Lower lobe of right lung (tissue), 2 donors: ENCODE measurements around the gene ACTL7A. TPM values are rescaled to one million over a fixed set of nuclear protein-coding genes. Genes with fewer than 3 reads are reported as not detected.

ENCODE experiments used
- ATAC-seq, 2 donors: fragments of 200-7000 bp; cut with Tn5 transposase; one replicate each; pipeline ENCODE4 v1.9.1; 2020 to 2022; ENCODE audit warnings: mild to moderate bottlenecking in 2 of 2, moderate library complexity in 2 of 2
- DNase-seq: peaks from one replicate; pipeline ENCODE4 v3.0.0-alpha.2; 2020
- H3K27ac ChIP-seq: fragments of 200-600 bp; one replicate; pipeline ENCODE4 v1.8.0; 2022
- H3K27me3 ChIP-seq: fragments of 200-600 bp; one replicate; pipeline ENCODE4 v1.8.0; 2022; ENCODE audit warnings: low read depth
- H3K36me3 ChIP-seq: fragments of 200-600 bp; one replicate; pipeline ENCODE4 v1.8.0; 2022; ENCODE audit warnings: mild to moderate bottlenecking
- H3K4me1 ChIP-seq: fragments of 200-600 bp; one replicate; pipeline ENCODE4 v1.8.0; 2022
- H3K4me3 ChIP-seq: fragments of 200-600 bp; one replicate; pipeline ENCODE4 v1.8.0; 2022; ENCODE audit warnings: mild to moderate bottlenecking
- H3K9me3 ChIP-seq: fragments of 200-600 bp; one replicate; pipeline ENCODE4 v1.8.0; 2022
- CTCF ChIP-seq: fragments of 200-600 bp; IDR thresholded peaks from one replicate; pipeline ENCODE4 v1.8.0; 2022; ENCODE audit warnings: antibody characterized with exemption, mild to moderate bottlenecking
- intact Hi-C: fragments of 100-400 bp; cut with DNase I; formaldehyde crosslinking; loops from one replicate; pipeline ENCODE4 v1.11.0; 2022
- long read RNA-seq: library from polyadenylated mRNA; unstranded; transcript quantifications from one replicate; pipeline ENCODE4 v2.0.0, GENCODE V29; 2021
- total RNA-seq: library from RNA; stranded (reverse); fragmentation: NEBNext Ultra II Directional; extraction: Animal tissue kit (Norgen Biotek cat#: 25700); gene quantifications from one replicate; pipeline ENCODE4 v1.2.1, GENCODE V29; 2021
- donor health status: DM: no; HTN: yes; CAD: no; lungs with severe emphysema.

Gene ACTL7A, protein sequence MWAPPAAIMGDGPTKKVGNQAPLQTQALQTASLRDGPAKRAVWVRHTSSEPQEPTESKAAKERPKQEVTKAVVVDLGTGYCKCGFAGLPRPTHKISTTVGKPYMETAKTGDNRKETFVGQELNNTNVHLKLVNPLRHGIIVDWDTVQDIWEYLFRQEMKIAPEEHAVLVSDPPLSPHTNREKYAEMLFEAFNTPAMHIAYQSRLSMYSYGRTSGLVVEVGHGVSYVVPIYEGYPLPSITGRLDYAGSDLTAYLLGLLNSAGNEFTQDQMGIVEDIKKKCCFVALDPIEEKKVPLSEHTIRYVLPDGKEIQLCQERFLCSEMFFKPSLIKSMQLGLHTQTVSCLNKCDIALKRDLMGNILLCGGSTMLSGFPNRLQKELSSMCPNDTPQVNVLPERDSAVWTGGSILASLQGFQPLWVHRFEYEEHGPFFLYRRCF
- total RNA-seq, result not detected
- long read RNA-seq, result 0 reads

DNA sequence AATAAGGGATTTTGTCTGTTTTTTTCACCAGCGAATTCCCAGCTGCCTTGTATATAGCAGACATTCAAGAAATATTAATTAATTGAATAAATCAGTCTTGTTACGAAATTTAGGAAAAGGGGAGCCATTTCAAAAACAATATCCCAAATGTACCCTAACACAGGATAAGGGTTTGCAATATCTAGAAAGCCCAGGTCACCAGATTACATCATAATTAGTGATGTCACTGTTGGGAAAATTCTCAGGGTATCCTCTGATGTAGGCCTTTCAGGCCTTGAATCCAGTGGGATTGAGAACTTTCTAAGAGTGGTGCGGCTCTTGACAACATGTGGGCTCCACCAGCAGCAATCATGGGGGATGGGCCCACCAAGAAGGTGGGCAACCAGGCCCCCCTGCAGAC lies at the start of gene ACTL7A:
ACTL7A (plus strand) TSS at position 270 of the 400 bp plus-strand sequence; CDS start at position 327, 57 bp downstream.
- no peaks in the 10 kb centered on the region for H3K4me1 ChIP-seq
- H3K27me3 ChIP-seq, result no peaks in the 10 kb centered on the region
- TF ChIP-seq CTCF, result no peak
- H3K9me3 ChIP-seq, result no peaks in the 10 kb centered on the region
- no peak for ATAC-seq
- no peaks in the 10 kb centered on the region for H3K36me3 ChIP-seq
- DNase-seq, result no peak
- intact Hi-C loops, result no loop called here
- no peak within 1 kb of the TSS for H3K4me3 ChIP-seq
- H3K27ac ChIP-seq, result no peak within 1 kb of the TSS

GRCh38 chr9:108812396-108813025 lies 49.6 kb upstream of the ACTL7A start:
- Histone ChIP-seq H3K9me3 (no peaks in the 10 kb centered on the region), H3K36me3 (no peaks in the 10 kb centered on the region), H3K4me1 (peaks cover 6% of the 10 kb centered on the region), H3K27me3 (no peaks in the 10 kb centered on the region), H3K4me3 (no peak overlapping the region), H3K27ac (no peak overlapping the region)
- ATAC-seq (peak in 1 of 2 donors; percentile 11), DNase-seq (no peak)
- intact Hi-C loops, result no loop called here
- TF ChIP-seq CTCF, result no peak

GRCh38 chr9:108813951-108814601 lies 48.0 kb upstream of the ACTL7A start:
- Histone ChIP-seq H3K27me3 (no peaks in the 10 kb centered on the region), H3K4me3 (no peak overlapping the region), H3K36me3 (no peaks in the 10 kb centered on the region), H3K27ac (no peak overlapping the region), H3K4me1 (peaks cover 6% of the 10 kb centered on the region), H3K9me3 (no peaks in the 10 kb centered on the region)
- intact Hi-C loops, result no loop called here
- TF ChIP-seq CTCF, result peak; percentile 32
- DNase-seq, result no peak
- ATAC-seq, result peak; percentile 50 to 76

DNA sequence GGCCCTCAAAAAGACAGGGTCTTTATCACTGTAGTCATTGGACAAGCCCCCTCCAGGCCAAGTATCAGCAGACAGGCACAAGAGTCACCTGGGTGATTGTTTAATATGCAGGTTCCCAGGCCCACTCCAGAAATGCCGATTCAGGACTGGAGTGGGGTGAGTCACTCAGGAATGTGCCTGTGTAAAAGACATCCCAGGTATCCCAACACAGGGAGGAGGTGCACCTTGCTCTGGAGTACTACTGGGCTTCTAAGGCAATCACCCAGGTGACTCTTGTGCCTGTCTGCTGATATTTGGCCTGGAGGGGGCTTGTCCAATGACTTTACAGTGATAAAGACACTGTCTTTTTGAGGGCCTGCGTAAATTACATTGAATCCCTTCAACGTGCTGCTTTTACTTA lies 46.9 kb upstream of the ACTL7A start:
- TF ChIP-seq CTCF, result no peak
- no peak overlapping the region for H3K4me3 ChIP-seq
- H3K4me1 ChIP-seq, result peaks cover 6% of the 10 kb centered on the region
- H3K9me3 ChIP-seq, result no peaks in the 10 kb centered on the region
- H3K36me3 ChIP-seq, result no peaks in the 10 kb centered on the region
- DNase-seq (no peak), ATAC-seq (peak; percentile 65 to 82)
- intact Hi-C loops, result no loop called here
- H3K27me3 ChIP-seq, result no peaks in the 10 kb centered on the region
- H3K27ac ChIP-seq, result no peak overlapping the region

- TF ChIP-seq CTCF, result no peak
- H3K27ac ChIP-seq, result no peak overlapping the region
- no peaks in the 10 kb centered on the region for H3K9me3 ChIP-seq
- intact Hi-C loops, result no loop called here
- peak; percentile 72 for DNase-seq
- H3K4me3 ChIP-seq, result no peak overlapping the region
- no peaks in the 10 kb centered on the region for H3K27me3 ChIP-seq
- H3K4me1 ChIP-seq, result peaks cover 6% of the 10 kb centered on the region
- no peaks in the 10 kb centered on the region for H3K36me3 ChIP-seq
- ATAC-seq, result peak; percentile 31 to 70
Measured at GRCh38 chr9:108816037-108816436, 46.0 kb upstream of the ACTL7A start.
